Left ventricle myocardium inferior (tissue), 1 donor: ENCODE results near the gene SSPN. TPM values are rescaled to one million over a fixed set of nuclear protein-coding genes. Genes with fewer than 3 reads are reported as not detected.

ENCODE experiments used
- DNase-seq: peaks from one replicate; pipeline ENCODE4 v3.0.0-alpha.2; 2020
- H3K27ac ChIP-seq: fragments of 200-600 bp; replicated peaks from 2 replicates; pipeline ENCODE4 v1.8.0; 2021
- H3K27me3 ChIP-seq: fragments of 200-600 bp; 2 replicates; pipeline ENCODE4 v1.8.0; 2021; ENCODE audit warnings: low read depth
- H3K36me3 ChIP-seq: fragments of 200-600 bp; 2 replicates; pipeline ENCODE4 v1.8.0; 2021
- H3K4me1 ChIP-seq: fragments of 200-600 bp; 2 replicates; pipeline ENCODE4 v1.8.0; 2021
- H3K4me3 ChIP-seq: fragments of 200-600 bp; 2 replicates; pipeline ENCODE4 v1.8.0; 2021; ENCODE audit warnings: mild to moderate bottlenecking, moderate library complexity
- H3K9me3 ChIP-seq: fragments of 200-600 bp; replicated peaks from 2 replicates; pipeline ENCODE4 v1.8.0; 2021
- intact Hi-C: fragments of 100-400 bp; cut with micrococcal nuclease; formaldehyde crosslinking; loops from one replicate; pipeline ENCODE4 v1.11.0; 2022
- total RNA-seq: library from RNA; stranded (reverse); fragmentation: NEBNext Ultra II Directional; extraction: Animal tissue kit (Norgen Biotek cat#: 25700); gene quantifications from one replicate; pipeline ENCODE4 v1.2.1, GENCODE V29; 2021
- TF ChIP-seq, protein P1 (sequence below): fragments of 200-600 bp; IDR thresholded peaks from 2 replicates; pipeline ENCODE4 v1.8.0; 2021; ENCODE audit warnings: antibody characterized with exemption, mild to moderate bottlenecking, borderline replicate concordance
- donor health status: DM: no; HTN: yes; CAD: no; lungs with severe emphysema.

The SSPN gene
- total RNA-seq, 1 donor from 2014 or later: 67.4 TPM

DNA sequence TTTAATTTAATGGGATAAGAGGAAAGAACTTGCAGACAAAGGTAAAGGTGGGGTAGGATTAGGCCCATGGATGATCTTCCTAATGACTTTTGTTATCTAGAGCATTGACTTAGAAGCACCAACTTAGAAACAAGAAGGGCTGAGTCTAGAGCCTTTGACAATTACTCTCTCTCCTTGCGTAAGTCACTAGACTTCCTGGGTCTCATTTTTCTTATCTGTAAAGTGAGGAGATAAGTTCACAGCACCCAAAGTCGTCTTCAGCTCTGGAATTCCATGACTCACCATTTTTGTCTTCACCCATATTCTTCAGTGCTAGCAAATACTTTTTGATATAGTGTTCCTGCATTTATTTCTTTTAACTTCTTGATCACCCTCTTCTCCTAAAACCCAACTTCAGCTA is 75.7 kb downstream of the SSPN start:
- Histone ChIP-seq H3K9me3 (no peaks in the 10 kb centered on the region), H3K4me3 (no peak overlapping the region), H3K4me1 (peaks cover 61% of the 10 kb centered on the region), H3K36me3 (no peaks in the 10 kb centered on the region), H3K27ac (no peak overlapping the region), H3K27me3 (no peaks in the 10 kb centered on the region)
- no peak for DNase-seq
- TF ChIP-seq, protein P1, sequence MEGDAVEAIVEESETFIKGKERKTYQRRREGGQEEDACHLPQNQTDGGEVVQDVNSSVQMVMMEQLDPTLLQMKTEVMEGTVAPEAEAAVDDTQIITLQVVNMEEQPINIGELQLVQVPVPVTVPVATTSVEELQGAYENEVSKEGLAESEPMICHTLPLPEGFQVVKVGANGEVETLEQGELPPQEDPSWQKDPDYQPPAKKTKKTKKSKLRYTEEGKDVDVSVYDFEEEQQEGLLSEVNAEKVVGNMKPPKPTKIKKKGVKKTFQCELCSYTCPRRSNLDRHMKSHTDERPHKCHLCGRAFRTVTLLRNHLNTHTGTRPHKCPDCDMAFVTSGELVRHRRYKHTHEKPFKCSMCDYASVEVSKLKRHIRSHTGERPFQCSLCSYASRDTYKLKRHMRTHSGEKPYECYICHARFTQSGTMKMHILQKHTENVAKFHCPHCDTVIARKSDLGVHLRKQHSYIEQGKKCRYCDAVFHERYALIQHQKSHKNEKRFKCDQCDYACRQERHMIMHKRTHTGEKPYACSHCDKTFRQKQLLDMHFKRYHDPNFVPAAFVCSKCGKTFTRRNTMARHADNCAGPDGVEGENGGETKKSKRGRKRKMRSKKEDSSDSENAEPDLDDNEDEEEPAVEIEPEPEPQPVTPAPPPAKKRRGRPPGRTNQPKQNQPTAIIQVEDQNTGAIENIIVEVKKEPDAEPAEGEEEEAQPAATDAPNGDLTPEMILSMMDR: no peak
- intact Hi-C loops: no loop called here

- Histone ChIP-seq H3K9me3 (no peaks in the 10 kb centered on the region), H3K36me3 (no peaks in the 10 kb centered on the region), H3K27me3 (no peaks in the 10 kb centered on the region), H3K27ac (peak overlapping the region; percentile 6), H3K4me3 (no peak overlapping the region), H3K4me1 (peaks cover 61% of the 10 kb centered on the region)
- TF ChIP-seq, protein P1: no peak
- intact Hi-C loops: no loop called here
- peak; percentile 82 for DNase-seq
Measured at GRCh38 chr12:26271889-26272492, 76.6 kb downstream of the SSPN start.

- Histone ChIP-seq H3K27ac (no peak overlapping the region), H3K4me3 (no peak overlapping the region), H3K36me3 (no peaks in the 10 kb centered on the region), H3K9me3 (no peaks in the 10 kb centered on the region), H3K27me3 (no peaks in the 10 kb centered on the region), H3K4me1 (peaks cover 61% of the 10 kb centered on the region)
- intact Hi-C loops: no loop called here
- DNase-seq: no peak
- TF ChIP-seq, protein P1: no peak
Measured at GRCh38 chr12:26272851-26273250, 77.5 kb downstream of the SSPN start.

- H3K36me3 ChIP-seq: no peaks in the 10 kb centered on the region
- H3K27me3 ChIP-seq: no peaks in the 10 kb centered on the region
- TF ChIP-seq, protein P1: no peak
- peak; percentile 31 for DNase-seq
- H3K4me3 ChIP-seq: no peak overlapping the region
- peak overlapping the region; percentile 78 for H3K27ac ChIP-seq
- H3K4me1 ChIP-seq: peaks cover 61% of the 10 kb centered on the region
- no peaks in the 10 kb centered on the region for H3K9me3 ChIP-seq
- intact Hi-C loops: no loop called here
Measured at GRCh38 chr12:26273811-26274210, 78.4 kb downstream of the SSPN start.

- H3K27ac ChIP-seq: peak overlapping the region; percentile 78
- intact Hi-C loops: no loop called here
- peaks cover 57% of the 10 kb centered on the region for H3K4me1 ChIP-seq
- H3K27me3 ChIP-seq: no peaks in the 10 kb centered on the region
- no peak overlapping the region for H3K4me3 ChIP-seq
- H3K36me3 ChIP-seq: no peaks in the 10 kb centered on the region
- TF ChIP-seq, protein P1: no peak
- H3K9me3 ChIP-seq: no peaks in the 10 kb centered on the region
- peak; percentile 78 for DNase-seq
Measured at GRCh38 chr12:26274441-26275312, 79.3 kb downstream of the SSPN start.
